SK-MEL-5 (cell line): Measurements from ENCODE around the gene RING1. TPM values are rescaled to one million over a fixed set of nuclear protein-coding genes. Genes with fewer than 3 reads are reported as not detected.
"Not testable (repeated sequence)": the region's sequence is repeated elsewhere in the genome, so short reads cannot be mapped to it uniquely, and the experiment has no call there.

Experiments
- DNase-seq: peaks from one replicate; pipeline ENCODE4 v3.0.0-alpha.2; 2016; ENCODE audit warnings: low read depth, low spot score
- in situ Hi-C: cut with HindIII; loops from 2 replicates; pipeline ENCODE4 v1.10.0; 2016; ENCODE audit warnings: low sequenced_read_pairs, high pct_unique_total_duplicates, low pct_unique_long_range_greater_than_20kb
- total RNA-seq: library from RNA; depleted of rRNA; stranded (reverse); fragments of >200 nt; shearing (Covaris generic); gene quantifications from 2 replicates; pipeline ENCODE4 v1.2.3, GENCODE V29; 2014

Gene RING1
- total RNA-seq, 1 experiment from 2014 or later, result 25.8 TPM

- no peak for DNase-seq
- in situ Hi-C loops, result no loop called here
Measured at GRCh38 chr6:33213166-33213988, 5.1 kb downstream of the RING1 start.

DNA sequence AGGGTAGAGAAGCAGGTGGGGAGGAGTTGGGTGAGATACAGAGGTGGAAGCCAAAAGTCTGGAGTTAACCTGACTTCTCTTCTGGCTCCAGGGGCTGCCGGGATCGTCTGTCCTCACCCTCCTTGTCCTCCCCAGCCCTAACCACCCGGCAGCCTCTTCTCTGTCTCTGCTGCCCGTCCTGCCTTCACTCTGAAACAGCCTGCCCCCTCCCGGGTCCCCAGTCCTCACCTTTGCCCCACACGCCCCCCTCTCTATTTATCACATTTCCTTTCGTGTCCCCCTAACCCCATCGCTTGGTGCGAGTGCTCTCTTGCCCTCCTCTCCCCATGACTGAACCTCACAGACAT, 5.7 kb downstream of the RING1 start:
- no peak for DNase-seq
- in situ Hi-C loops, result no loop called here

DNA sequence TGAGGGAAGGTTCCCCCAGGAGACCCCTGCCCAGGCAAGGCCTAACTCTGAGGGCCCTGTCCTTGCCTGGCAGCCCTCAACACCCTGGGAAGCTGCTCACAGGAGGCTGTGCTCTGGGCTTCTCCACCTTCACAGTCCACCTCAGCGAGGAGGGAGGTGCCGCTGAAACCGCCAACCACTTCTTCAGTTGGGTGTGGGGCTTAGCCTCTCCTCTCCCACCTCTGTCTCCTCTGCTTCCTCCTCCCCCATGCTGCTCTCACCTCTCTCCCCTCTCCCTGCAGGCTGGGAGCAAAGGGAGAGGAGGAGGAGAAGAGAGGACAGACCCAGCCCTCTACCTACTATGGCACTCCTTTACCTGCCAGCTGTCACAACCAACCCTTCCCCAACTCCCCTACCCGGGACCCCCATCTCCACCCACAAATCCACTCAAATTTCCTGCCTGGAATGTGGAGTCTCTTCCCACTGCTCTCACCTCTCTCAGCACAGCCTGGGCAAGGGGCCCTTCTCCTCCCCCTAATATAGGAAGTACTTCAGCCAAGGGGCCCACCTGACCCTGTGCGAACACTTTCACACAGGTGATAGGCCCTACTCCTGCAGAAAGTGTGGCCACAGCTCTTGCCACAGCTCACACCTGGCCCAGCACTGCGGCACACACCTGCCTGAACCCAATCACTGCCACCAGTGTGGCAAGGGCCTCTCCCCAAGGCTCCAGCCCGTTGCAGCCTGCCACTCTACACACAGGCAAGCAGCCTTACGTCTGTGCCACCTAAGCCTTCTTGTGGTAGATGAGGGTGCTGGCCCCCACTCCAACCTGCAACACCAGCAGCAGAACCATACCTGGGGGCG, 7.2 kb downstream of the RING1 start:
- in situ Hi-C loops, result no loop called here
- DNase-seq, result no peak

DNA sequence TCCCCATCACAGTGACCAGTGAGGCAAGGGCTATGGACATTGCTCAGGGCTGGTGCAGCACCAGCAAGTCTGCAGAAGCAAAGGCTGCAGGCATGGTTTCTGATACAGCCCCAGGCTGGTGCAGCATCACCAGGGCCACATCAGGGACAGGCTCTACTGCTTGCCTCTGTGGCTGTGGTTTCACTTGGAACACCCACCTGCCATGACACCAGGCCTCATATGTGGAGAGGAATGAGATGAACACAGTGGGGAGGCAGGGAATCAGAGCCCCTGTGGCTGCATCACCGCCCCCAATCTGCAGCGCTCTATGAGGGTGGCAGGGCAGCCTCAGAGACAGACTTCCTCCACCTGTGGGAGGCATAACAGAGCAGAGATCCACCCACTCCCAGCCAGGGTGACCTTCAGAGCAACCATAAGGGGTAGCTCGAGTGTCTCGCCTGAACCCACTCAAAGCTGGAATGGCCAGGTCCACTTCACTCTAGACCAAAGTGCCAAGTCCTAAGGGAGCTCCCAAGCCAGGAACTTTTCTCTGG, 7.9 kb downstream of the RING1 start:
- in situ Hi-C loops, result no loop called here
- no peak for DNase-seq

DNA sequence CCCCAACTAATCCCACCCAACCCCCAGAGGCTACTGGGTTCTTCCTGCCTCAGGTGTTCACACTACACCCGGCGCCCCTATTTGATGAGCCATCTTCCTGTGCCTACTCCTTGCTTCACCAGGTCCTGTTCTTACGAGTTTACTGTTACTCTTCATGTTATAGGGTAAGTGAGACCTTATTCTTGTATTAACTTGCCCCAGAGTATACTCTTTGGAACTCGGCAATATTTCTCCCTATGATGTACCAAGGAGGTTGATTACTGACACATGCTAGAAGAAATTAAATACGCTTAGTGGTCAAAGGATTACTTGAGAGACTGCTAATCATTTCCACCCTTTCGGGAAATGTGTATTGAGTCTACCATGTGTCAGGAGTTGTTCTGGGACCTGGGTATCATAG, 8.9 kb downstream of the RING1 start:
- in situ Hi-C loops, result no loop called here
- no peak for DNase-seq

GRCh38 chr6:33217681-33218080, 9.4 kb downstream of the RING1 start:
- in situ Hi-C loops, result no loop called here
- DNase-seq, result no peak

DNA sequence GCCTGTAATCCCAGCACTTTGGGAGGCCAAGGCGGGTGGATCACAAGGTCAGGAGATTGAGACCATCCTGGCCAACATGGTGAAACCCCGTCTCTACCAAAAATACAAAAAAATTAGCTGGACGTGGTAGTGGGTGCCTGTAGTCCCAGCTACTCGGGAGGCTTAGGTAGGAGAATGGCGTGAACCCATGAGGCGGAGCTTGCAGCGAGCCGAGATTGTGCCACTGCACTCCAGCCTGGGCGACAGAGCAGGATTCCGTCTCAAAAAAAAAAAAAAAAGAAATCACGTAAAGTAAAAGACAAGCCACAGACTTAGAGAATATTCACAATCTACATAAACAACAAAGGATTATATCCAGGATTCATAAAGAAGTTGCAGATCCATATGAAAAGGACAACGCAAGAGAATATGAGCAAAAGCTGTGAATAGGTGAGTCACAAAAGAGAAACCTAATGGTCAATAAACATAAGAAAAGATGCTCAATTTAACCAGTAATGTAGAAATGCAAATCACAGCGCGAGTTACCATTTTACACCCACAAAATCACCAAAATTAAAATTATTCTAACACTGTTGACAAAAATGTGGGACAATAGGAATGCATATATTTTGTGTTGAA, 18.3 kb downstream of the RING1 start:
- in situ Hi-C loops, result not testable (repeated sequence)

DNA sequence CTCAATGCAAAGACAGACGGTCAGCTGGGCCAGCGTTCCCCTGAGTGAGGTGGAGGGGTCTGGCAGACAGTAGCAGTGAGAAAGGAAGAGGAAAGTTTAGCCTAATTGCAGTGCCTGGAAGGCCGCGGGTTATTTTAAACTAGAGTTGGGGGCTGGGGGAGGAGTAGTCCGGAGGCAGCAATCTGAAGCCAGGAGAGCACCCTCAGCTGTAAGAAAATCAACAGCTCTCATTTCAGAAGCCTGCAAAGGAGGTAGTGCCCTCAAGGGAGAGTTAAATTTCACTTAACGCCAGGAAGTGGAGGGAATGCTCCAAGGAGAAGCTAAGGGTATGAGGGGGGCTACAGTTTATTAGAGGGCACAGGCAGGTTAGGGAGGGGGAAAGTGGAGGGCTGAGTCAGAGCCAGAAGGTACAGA, 26.9 kb downstream of the RING1 start:
- in situ Hi-C loops, result no loop called here
- DNase-seq, result no peak

More for the DNA sequence above, 18.3 kb downstream of the RING1 start:
- not testable (repeated sequence) for DNase-seq

DNA sequence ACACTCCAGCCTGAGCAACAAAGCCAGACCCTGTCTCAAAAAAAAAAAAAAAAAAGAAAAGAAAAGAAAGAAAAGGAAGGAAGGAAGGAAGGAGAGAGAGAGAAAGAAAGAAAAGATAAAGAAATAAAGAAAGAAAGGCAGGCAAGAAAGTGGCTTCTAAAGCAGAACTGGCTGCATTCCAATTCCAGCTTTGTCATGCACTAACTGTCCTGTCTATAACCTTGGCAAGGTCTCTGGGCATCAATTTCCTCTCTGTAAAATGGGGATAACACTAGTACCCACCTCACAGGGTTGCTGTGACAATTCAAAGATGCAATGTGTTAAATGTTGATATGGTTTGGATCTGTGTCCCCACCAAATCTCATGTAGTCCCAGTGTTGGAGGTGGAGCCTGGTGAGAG, 28.0 kb downstream of the RING1 start:
- no peak for DNase-seq
- in situ Hi-C loops, result no loop called here

GRCh38 chr6:33236852-33237251, 28.6 kb downstream of the RING1 start:
- in situ Hi-C loops, result no loop called here
- no peak for DNase-seq

- in situ Hi-C loops, result no loop called here
- no peak for DNase-seq
Measured at GRCh38 chr6:33237741-33238140, 29.4 kb downstream of the RING1 start.

DNA sequence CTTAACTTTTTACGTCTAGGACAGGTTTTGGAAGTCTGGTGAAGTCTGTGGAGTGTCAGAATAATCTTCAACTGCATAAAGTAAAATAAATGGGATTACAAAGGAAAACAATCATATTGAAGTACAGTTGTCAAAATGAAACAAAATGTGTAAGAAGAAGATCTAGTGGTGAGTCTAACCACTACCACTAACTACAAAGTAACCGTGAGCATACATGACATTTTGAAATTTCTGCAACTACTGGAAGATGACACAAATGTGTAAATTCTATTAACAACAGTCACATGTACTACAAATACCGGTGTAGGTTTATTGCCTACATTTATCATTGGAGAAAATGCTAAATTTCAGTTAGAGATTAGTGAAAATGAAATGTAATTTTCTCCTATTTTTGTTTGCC, 33.7 kb downstream of the RING1 start:
- DNase-seq, result no peak
- in situ Hi-C loops, result no loop called here

- no peak for DNase-seq
- in situ Hi-C loops, result no loop called here
Measured at GRCh38 chr6:33243476-33243875, 35.2 kb downstream of the RING1 start.

DNA sequence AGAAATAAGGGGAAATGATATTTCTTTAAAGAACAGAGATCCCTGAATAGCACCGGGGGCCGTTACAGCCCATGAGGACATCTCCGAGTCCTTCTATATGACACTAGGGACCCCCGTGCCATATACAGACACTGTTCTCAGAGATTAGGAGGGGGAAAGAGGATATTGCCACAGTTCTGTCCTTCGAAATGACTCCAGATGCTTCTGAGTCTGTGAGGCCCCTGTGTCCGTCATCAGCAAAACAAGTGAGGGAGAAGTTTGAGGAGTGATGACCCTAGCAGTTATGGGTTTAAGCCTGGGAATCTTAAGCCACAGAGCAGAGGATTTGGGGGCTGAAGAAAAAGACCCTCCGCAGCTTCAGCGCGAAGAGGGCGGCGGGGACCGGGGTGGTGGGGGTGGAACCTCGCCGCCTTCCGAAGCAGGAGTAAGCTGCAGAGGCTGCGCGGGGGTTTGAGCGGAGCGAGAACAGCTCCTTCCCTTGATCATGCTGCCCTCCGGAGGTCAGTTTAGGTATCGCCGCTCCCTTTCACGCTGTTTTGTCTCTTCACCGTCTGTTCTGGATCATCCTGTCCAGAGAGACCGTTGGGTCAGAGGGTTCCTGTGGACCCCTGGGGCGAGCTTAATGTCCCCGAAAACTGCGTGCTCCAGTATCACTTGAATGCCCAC, 39.8 kb downstream of the RING1 start:
- DNase-seq, result peak; percentile 88
- in situ Hi-C loops, result no loop called here

- no peak for DNase-seq
- in situ Hi-C loops, result no loop called here
Measured at GRCh38 chr6:33248643-33248931, 40.3 kb downstream of the RING1 start.

GRCh38 chr6:33248932-33249731, 40.8 kb downstream of the RING1 start:
- DNase-seq, result peak; percentile 99
- in situ Hi-C loops, result no loop called here
